IMR-90 (cell line): ENCODE results near the gene MAGED2.

ENCODE experiments used
- CTCF ChIP-seq: conservative IDR thresholded peaks from 2 replicates; pipeline ENCODE4 v1.5.1; 2012; ENCODE audit warnings: mild to moderate bottlenecking, low read depth, low read length, improper control_type of control experiment
- MAFK ChIP-seq: IDR thresholded peaks from 2 replicates; pipeline ENCODE4 v1.6.1; 2012; ENCODE audit warnings: low read depth, low read length, improper control_type of control experiment
- MXI1 ChIP-seq: IDR thresholded peaks from 2 replicates; pipeline ENCODE4 v1.6.1; 2012; ENCODE audit warnings: low read depth, mild to moderate bottlenecking, low read length, moderate library complexity, borderline replicate concordance
- POLR2A ChIP-seq: IDR thresholded peaks from 2 replicates; pipeline ENCODE4 v1.6.1; 2012; ENCODE audit warnings: mild to moderate bottlenecking, low read depth, low read length
- USF2 ChIP-seq: fragments of 150-350 bp; IDR thresholded peaks from 2 replicates; pipeline ENCODE4 v1.6.1; 2017; ENCODE audit warnings: mild to moderate bottlenecking, antibody characterized with exemption, low read length, low read depth

- TF ChIP-seq POLR2A (no peak), CTCF (no peak), MXI1 (no peak), USF2 (no peak), MAFK (no peak)
Observed at GRCh38 chrX:54776061-54776460, 31.5 kb upstream of the MAGED2 start.
